NOMO-1 (cell line): ENCODE measurements around the gene HOXA3.

ENCODE experiments used
- DNase-seq, 2 experiments: peaks; one replicate each; lab custom pipeline; 2025; ENCODE audit not compliant: unreplicated experiment in 2 of 2; lab: John Stamatoyannopoulos, UW

The HOXA3 gene

GRCh38 chr7:27151931-27152815, at the start of gene HOXA3:
Gene HOXA3 (minus strand): TSS chr7:27152583. CDS start chr7:27110640, 41,943 bp downstream.
- DNase-seq = peak; percentile 83 to 84

GRCh38 chr7:27201580-27202017, 49.2 kb upstream of the HOXA3 start:
- DNase-seq = no peak

GRCh38 chr7:27200761-27201579, 48.6 kb upstream of the HOXA3 start:
- DNase-seq = peak; percentile 68 to 83

- DNase-seq = peak; percentile 45 to 53
Measured at GRCh38 chr7:27199849-27200760, 47.7 kb upstream of the HOXA3 start, which contains the start of gene HOXA13. Gene HOXA13 (minus strand): TSS chr7:27200091. CDS start chr7:27200077, 14 bp downstream.

GRCh38 chr7:27198871-27199801, 46.8 kb upstream of the HOXA3 start:
- peak in 1 of 2 experiments; percentile 26 for DNase-seq

GRCh38 chr7:27198138-27198841, 45.9 kb upstream of the HOXA3 start:
- no peak for DNase-seq

GRCh38 chr7:27197137-27198042, 45.0 kb upstream of the HOXA3 start:
- peak in 1 of 2 experiments; percentile 24 for DNase-seq

GRCh38 chr7:27196287-27196767, 43.9 kb upstream of the HOXA3 start:
- DNase-seq = peak; percentile 23 to 77

GRCh38 chr7:27194686-27195379, 42.5 kb upstream of the HOXA3 start:
- peak in 1 of 2 experiments; percentile 35 for DNase-seq

- no peak for DNase-seq
Measured at GRCh38 chr7:27194002-27194352, 41.6 kb upstream of the HOXA3 start.

GRCh38 chr7:27193335-27194001, 41.1 kb upstream of the HOXA3 start:
- no peak for DNase-seq

- DNase-seq = peak; percentile 62 to 65
Measured at GRCh38 chr7:27192546-27193334, 40.4 kb upstream of the HOXA3 start.

- no peak for DNase-seq
Measured at GRCh38 chr7:27191833-27192545, 39.6 kb upstream of the HOXA3 start.

GRCh38 chr7:27191161-27191731, 38.9 kb upstream of the HOXA3 start:
- no peak for DNase-seq
